Retina (tissue), 1 donor: ENCODE measurements around the gene SV2C.
"Not testable (repeated sequence)": the region's sequence is repeated elsewhere in the genome, so short reads cannot be mapped to it uniquely, and the experiment has no call there.

ENCODE experiments used
- DNase-seq: peaks from one replicate; pipeline ENCODE4 v3.0.0-alpha.2; 2016

Gene SV2C

DNA sequence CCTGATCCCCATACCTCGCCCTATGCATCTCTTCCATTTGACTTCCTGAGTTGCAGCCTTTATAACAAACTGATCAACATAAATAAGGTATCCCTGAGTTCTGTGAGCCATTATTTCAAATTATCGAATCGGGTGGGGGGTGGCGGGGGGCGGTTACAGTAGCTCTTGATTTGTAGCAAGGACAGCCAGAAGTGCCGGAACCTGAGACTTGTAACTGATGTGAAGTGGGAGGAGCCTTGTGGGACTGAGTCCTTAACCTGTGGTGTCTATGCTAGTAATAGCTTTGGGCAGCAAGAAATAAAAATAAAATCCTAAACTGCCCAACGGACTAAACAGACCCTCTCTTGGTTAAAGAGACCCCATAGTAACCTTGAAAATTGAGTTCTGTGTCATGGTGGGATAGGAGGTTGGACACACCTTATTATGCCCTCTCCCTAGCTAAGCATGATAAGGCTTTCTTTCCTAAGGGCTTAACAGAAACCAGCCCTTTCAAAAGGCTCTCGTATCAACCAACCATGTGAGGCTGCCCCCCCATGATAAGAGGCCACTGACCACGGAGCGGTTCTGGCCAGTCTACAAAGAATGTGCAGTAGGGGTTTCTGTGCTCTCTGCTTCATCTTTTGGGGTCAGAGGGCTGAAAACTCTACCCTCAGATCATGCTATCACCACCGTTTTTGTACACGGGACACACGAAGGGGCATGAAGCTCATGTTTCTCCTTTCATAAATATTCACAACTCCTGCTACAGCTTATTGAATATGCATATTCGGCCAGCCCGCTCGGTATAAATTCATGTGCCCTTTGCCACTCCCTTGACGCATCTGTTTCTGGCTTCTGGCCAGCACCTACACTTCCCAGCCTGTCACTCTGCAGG, 280.4 kb downstream of the SV2C start:
- DNase-seq, result no peak

DNA sequence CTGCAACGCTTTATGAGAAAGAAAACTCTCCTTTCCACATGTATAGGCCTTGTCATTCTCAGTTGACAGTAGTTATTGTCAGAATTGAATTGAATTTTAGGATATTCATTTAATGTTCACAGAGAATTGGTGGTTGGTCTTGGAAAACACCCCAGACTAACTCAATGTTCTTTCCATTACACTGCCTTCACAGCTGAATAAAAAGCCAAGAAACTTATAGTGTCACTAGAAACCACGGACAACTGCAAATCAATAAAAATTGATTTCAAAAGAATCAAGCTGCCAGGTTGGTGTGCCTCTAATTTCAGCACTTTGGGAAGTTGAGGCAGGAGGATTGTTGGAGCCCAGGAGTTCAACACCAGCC, 281.0 kb downstream of the SV2C start:
- DNase-seq, result no peak

DNA sequence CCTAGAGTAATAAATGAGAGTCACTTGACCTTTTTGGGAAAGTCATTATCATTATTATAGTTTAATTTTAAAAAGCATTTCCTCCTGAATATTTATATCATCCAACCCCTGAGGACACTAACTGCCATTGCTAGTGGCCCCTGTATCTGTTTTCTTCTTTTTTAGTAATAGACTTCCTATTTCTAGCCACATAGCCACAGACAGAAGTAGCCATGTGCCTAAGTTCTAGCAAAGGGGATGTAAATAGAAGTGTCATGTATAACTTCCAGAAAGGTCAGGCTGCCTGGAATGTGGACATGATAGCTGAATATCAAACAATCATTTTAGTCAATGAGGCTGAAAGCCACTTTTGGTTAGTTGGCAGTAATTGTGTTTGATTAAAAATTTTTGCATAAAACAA, 282.4 kb downstream of the SV2C start:
- no peak for DNase-seq

DNA sequence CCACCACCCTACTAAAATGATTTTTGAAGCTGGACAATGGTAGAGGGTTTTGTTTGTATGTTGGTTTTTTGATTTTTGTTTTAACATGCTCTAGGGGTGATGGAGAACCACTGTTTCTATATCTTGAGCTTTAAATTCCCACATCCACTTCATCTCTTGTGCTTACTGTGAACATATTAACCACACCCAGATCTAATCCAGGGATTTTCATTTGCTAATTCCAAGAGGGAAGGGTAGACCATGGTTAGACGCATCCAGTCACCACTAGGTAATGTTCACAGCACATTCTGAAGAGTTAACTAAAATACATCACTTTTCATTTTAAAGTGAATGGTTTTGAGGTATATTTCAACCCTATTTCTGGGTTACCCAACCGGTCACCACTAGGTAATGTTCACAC, 283.4 kb downstream of the SV2C start:
- DNase-seq, result no peak

DNA sequence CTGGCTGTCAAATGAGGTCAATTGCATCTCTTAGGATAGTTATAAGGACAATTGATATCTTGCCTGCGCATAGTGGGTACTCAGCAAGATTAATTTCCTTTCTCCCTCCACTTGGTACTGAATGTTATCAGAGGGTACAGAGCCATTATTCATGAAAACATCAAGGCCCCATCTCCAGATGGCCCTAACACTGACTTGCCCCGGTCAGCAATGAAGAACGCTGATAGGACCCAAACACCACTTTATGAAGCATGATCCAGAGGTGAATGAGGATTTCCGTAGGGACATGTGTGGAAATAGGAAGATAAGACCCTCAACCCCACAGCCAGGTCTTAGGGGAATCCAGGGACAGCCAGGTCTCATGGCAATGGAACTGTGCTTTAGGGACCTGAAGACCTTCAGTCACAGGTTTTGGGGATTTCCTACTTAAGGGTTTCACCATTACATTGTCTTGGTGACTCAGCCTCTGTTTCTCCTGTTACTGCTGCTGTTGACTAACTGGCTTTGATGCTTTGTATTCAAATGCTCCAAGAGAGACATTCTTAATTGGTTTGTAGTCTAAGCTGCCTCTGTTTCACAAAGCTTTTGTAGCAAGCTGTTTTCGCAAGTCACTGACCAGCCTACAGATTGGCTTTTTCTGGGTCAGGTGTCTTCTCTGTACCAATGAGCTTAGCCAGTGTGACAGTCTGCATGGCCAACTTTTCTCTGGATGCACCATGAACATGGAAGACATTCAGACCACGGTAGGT, 284.6 kb downstream of the SV2C start:
- no peak for DNase-seq

DNA sequence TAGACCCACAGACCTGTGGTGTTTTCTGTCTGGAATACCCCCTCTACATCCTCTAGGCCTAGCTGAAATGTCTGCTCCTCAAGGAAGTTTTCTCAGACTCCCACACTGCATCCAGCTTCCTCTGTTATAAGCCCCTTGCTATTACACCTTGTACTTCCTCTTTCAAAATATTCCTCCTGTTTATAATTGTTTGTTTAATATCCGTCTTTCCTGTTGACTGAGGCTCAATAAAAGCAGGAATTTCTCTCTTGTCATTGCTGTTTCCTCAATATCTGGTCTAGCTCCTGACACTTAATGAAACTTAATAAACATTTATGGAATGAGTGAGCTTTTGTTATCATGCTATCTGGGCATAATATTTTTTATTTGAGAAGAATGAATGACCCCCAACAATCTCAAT, 285.8 kb downstream of the SV2C start:
- no peak for DNase-seq

DNA sequence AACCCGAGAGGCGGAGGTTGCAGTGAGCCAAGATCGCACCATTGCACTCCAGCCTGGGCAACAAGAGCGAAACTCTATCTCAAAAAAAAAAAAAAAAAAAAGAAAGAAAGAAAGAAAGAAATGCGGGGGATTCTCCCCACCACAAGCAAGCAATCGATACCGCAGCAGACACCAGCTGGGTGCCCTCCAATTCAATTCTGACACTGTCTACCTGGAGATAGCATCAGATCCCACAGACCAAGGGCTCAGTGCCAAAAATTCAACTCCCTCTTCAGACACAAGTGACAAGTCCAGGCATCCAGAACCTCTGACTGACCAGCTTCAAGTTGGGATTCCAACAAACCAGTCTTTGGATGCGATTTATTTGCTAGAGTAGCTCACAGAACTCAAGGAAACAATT, 286.5 kb downstream of the SV2C start:
- DNase-seq, result not testable (repeated sequence)

DNA sequence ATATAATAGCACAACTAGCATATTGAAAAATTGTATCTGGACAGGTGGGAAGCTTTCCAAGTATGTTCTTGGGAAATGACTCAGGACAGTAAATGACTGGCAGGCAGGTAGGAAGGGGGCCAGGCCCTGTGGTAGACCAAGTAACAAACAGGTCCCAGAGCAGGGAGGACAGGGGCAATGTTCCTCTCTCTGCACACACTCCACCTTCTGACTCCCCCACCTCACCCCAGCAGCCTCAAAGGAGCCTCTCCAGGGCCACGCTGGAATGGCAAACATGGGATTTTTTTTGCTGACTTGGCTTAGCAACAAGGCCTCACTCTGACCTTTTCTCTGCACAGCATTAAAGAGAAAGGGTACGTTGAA, 288.8 kb downstream of the SV2C start:
- DNase-seq, result no peak

DNA sequence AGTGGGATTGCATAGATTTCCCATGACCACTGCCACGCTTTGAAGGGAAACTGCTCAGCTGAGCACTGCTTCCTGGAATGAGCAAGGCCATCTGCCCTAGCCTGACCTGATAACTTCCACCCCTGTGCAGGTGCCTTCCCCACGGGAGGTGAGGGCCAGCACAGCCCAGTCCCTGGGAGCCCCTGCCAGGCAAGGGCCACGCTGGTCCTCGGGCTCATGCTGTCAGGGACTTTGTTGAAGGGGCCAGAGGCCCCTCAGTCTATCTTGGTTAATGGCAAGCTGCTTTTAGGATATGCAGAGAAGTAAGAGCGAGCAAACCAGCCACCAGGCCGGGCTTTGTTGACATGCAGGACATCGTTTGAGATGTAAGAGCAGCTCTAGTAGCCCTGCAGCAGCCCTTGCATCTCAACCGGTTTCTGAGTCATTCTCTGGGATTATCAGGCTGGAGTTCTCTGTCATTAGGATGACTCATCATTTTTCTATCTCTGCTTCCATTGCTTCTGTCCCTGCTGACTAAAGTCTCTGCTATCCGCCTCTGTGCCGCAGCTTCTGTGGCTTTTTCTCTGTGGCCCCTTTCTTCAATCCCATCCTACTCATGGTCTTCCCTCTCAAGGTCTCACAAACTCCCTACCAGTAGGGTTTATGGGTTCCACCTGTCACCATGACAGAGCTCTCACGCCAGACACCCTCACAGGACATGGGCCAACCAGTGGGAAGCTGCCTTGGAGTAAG, 289.3 kb downstream of the SV2C start:
- DNase-seq, result no peak

DNA sequence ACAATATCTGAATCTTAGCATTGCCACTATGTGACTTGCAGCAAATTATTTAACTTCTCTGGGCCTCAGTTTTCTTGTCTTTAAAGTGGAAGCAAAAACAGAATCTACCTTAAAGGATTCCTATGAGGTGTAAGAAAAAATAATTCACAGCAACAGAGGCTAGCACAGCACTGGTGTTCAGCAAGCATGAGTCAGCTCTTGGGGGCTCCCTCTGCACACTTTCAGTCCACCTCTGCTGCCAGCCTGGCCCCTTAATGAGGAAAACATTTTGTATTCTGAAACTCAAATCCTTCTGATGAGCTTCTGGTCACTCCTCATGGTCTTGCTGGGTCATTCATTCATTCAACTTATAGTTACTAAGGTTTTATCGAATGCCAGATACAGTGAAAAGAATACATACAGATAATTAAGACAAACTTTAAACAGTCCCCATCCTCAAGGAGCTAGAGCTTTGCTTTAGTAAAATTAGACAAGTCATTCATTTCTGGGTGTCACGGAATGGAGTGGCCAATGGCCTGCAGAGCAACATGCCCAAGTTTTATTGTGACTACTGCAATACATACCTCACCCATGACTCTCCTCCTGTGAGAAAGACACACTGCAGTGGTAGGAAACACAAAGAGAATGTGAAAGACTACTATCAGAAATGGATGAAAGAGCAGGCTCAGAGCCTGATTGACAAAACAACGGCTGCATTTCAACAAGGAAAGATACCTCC, 293.1 kb downstream of the SV2C start:
- no peak for DNase-seq

DNA sequence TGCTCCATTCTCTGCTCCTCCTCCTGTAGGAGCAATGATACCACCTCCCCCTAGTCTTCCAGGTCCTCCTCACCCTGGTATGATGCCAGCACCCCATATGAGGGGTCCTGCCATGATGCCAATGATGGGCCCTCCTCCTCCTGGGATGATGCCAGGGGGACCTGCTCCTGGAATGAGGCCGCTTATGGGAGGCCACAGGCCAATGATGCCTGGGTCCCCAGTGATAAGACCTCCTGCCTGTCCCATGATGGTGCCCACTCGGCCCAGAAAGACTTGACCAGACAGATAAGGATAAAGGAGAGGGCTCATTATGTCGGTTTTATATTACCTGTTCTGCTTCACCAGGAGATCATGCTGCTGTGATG, 293.7 kb downstream of the SV2C start:
- no peak for DNase-seq

DNA sequence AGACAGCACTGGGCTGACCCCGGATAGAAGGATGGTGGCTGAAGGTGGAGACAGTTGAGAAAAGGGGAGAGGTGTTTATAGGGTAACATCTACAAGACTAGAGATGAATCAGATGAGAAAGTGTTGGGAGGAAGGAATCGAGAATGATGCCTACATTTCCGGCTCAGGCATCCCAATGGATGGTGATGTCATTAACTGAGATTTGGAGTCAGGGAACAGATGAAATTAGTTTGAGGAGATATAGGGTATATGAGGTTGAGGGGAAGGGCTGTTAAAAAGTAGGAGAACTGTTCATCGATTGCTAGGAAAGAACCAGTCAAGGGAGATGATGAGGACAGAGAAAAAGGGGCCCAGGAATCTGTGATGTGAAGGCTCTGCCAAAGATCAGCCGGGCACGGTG, 295.2 kb downstream of the SV2C start:
- no peak for DNase-seq

DNA sequence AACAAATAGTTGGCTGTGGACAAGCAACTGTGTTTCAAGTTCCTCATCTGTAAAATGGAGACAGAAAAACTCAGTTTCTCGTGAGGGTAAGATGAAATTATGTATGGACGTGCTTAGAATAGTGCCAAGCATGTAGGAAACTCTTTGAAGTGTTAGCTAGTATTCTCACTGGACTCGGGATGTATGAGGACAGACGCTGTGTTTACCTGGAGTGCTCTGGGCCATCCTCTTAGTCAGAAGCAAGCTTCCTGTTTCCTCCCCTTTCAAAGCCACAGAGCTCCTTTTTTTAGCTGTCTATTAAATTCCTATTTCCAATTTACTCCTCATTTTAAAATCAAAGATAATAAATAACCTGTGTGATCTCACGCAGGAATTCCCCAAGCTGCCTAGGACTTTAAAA, 296.1 kb downstream of the SV2C start:
- no peak for DNase-seq

DNA sequence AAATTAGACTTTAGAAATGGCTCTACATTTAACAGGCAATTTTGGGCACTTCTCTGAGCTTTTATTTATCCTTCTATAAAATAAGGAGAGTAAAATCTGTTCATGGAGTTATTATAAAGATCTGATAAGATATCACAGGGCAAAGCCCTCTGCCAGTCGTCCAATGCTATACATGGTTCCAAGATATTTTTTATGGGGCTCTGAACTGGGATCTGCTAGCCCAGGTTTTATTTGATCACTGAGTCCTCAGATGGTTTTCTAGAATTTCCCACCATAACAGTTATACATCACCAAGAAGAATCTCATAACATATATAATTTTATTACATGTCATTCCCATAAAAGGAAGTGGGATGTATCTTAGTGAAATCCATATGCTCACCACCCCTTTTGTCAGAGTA, 296.7 kb downstream of the SV2C start:
- no peak for DNase-seq

DNA sequence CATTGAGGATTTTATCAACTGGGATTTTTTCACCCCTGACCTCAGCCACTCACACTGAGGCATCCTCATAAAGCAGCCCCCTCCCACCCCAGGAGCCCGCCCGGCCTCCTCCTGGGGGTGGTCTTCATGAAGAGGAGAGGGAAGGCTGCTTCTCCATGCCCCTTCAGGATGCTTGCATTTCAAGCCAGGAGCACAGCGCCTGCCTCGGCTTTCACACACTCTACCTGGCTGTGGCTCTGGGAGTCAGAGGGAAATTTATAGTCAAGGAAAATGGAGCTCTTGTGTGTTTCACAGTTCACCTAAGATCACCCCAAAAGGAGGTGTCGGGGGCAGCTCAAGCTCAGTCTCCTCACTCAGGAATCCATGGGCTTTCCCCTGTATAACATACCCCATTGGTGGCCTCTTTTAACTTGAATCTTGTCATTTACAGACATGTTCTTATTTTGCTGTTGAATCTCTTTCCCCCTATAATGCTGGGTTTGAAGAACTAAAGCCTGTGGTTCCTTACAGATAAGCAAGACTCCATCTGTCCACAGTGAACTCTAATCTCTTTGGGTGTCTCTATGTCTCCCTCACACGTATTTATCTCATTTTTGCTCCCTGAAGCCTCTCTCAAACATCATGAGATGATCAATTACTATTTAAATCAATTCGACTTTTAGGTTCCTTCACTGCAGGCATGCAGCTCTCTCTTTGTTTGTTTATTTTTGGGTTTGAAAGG, 297.3 kb downstream of the SV2C start:
- no peak for DNase-seq

DNA sequence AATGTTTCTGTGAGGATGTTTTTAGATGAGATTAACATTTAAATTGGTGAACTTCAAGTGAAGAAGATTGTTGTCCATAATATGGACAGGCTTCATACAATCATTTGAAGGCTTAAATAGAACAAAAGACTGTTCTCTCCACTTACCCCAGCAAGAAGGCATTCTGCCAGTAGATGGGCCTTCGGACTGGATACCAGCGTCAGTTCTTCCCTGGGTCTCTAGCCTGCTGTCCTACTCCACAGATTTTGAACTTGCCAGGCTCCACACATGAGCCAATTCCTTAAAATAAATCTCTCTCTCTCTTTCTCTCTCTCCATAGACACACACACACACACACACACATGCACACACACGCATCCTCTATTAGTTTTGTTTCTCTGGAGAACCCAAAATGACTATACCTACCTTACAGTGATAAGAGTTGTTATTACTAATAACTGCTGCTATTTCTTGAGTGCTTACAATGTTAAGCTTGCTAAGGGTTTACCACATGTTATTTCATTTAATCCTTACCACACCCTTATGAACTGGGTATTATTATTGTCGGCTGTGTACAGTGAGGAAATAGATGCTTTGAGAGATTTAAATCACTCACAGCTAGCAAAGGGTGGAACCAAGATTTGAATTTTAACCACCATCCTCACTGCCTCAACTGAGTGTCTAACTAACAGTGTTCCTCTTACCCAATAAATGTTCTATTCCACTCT, 300.1 kb downstream of the SV2C start:
- no peak for DNase-seq

DNA sequence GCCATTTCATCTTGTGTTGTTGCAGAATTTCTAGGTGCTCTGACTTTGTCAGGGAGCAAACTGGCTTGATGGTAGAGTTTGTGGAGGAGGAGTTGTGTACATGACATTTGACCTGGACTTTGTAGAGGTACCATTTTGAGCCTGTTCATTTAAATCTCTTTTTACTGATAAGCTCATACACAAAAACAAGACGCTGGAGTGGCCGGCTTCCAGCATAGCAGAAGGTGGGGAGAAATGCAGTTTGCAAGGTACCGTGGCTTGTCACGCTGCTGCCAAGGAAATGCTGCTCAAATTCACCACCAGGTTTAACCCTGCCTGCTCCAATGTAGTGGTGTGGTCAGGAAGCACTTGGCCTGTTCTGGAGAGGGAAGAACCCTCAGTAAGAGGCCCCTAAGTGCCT, 301.0 kb downstream of the SV2C start:
- no peak for DNase-seq

DNA sequence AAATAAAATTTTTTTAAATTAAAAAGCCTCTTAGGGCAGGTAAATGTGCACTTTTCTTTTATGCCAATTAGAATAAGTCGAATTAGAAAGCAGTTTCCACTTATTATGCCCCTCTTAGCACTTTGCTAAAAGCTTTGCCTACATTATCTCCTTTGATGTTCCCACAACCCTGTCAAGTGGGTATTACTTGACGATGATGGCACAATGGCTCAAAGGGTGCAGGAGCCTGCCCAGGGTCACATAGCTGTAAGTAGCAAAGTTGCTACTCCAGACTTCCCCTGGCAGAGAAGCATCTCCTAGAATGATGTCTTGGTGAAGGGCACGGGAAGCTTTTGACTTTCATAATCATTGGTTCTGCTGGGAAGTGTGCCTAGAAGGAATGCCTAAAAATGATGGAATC, 301.5 kb downstream of the SV2C start:
- DNase-seq, result no peak

DNA sequence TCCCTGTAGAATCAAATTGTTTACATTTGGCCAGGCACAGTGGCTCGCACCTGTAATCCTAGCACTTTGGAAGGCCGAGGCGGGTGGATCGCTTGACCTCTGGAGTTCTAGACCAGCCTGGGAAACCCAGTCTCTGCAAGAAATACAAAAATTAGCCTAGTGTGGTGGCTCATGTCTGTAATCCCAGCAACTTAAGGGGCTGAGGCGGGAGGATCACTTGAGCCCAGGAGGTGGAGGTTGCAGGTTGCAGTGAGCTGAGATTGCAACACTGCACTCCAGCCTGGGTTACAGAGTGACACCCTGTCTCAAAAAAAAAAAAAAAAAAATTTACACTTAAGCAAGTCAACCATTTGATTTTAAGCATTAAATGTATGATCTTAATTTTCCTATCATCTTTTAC, 302.4 kb downstream of the SV2C start:
- no peak for DNase-seq

DNA sequence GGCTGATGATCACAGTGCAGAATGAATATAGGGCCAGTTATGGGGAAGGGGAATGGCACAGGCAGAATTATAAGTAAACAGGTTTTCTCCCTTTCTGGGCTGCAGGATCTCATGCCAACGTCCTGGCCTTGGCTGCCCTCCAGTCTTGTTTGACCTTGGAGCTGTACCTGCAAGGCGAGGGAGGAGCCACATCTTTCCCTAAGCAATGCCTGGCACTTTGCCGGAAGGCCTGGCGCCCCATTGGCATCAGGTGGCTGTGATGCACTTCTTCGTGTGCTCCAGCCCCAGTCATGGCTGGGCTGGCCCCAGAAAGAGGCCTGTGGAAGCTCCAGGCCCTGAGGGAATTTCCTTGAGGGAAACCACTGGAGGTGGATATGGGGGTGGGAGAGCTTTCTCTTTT, 303.2 kb downstream of the SV2C start:
- no peak for DNase-seq

DNA sequence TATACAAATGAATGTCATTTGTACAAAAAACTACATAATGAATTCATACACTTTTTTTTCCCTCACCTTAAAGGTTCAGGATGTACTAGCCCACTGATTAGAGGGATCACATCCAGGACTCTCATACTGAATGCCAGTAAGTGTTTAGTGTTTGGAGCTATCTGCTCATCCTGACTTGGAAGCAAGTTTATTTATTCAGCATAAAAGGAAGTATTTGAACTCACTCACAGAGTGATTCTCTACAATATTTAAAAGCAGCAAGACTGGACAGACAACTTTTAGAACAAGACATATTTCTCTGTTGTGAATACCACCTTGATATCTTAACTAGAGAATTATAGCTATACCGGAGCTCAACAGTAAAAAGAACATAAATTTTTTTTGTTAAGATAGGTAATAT, 305.1 kb downstream of the SV2C start:
- DNase-seq, result no peak
